Neural progenitor cell (in vitro differentiated cells): Measurements from ENCODE around the gene CEACAM16. TPM values are rescaled to one million over a fixed set of nuclear protein-coding genes. Genes with fewer than 3 reads are reported as not detected.
A peak's percentile ranks its signal among the peaks of the same experiment; 100 is the strongest.

Experiments
- DNase-seq: peaks from one replicate; pipeline ENCODE4 v3.0.0-alpha.2; 2016; ENCODE audit warnings: low spot score
- H2AFZ ChIP-seq: fragments of 200-600 bp; sonication (generic); replicated peaks from 2 replicates; pipeline ENCODE4 v1.6.1; 2016; ENCODE audit warnings: antibody characterized with exemption
- H3F3A ChIP-seq: fragments of 200-600 bp; sonication (generic); 2 replicates; pipeline ENCODE4 v1.6.1; 2016; ENCODE audit warnings: antibody characterized with exemption, low read depth
- H3K27ac ChIP-seq: fragments of 200-600 bp; sonication (generic); 2 replicates; pipeline ENCODE4 v1.5.1; 2016; ENCODE audit warnings: mild to moderate bottlenecking
- H3K27me3 ChIP-seq: fragments of 200-600 bp; sonication (generic); 2 replicates; pipeline ENCODE4 v1.6.1; 2016; ENCODE audit warnings: mild to moderate bottlenecking, moderate library complexity
- H3K36me3 ChIP-seq: fragments of 200-600 bp; sonication (generic); 2 replicates; pipeline ENCODE4 v1.5.1; 2016
- H3K4me1 ChIP-seq: fragments of 200-600 bp; sonication (generic); 2 replicates; pipeline ENCODE4 v1.6.1; 2016; ENCODE audit warnings: mixed run types
- H3K4me2 ChIP-seq: fragments of 200-600 bp; sonication (generic); 2 replicates; pipeline ENCODE4 v1.6.1; 2016
- H3K4me3 ChIP-seq: fragments of 200-600 bp; sonication (generic); 2 replicates; pipeline ENCODE4 v1.5.1; 2016
- H3K79me2 ChIP-seq: fragments of 200-600 bp; sonication (generic); 2 replicates; pipeline ENCODE4 v1.6.1; 2016; ENCODE audit warnings: low read depth
- H3K9ac ChIP-seq: fragments of 200-600 bp; sonication (generic); 2 replicates; pipeline ENCODE4 v1.6.1; 2016
- H3K9me3 ChIP-seq: fragments of 200-600 bp; sonication (generic); 2 replicates; pipeline ENCODE4 v1.5.1; 2016; ENCODE audit warnings: low read depth
- H4K20me1 ChIP-seq: fragments of 200-600 bp; sonication (generic); 2 replicates; pipeline ENCODE4 v1.6.1; 2016; ENCODE audit warnings: low read depth
- H3K27ac Mint-ChIP-seq: 3 replicates; pipeline ENCODE4 v1.8.0; 2021; ENCODE audit warnings: mixed read lengths
- H3K27me3 Mint-ChIP-seq: 2 replicates; pipeline ENCODE4 v1.8.0; 2022; ENCODE audit warnings: low read depth, mild to moderate bottlenecking, inconsistent platforms, moderate library complexity, mixed read lengths; ENCODE audit not compliant: insufficient read depth
- H3K36me3 Mint-ChIP-seq: 3 replicates; pipeline ENCODE4 v1.8.0; 2021; ENCODE audit warnings: mixed read lengths
- H3K4me1 Mint-ChIP-seq: 3 replicates; pipeline ENCODE4 v1.8.0; 2021; ENCODE audit warnings: mixed read lengths
- H3K4me3 Mint-ChIP-seq: 3 replicates; pipeline ENCODE4 v1.8.0; 2021; ENCODE audit warnings: mild to moderate bottlenecking, moderate library complexity, mixed read lengths
- H3K9me3 Mint-ChIP-seq: 3 replicates; pipeline ENCODE4 v1.8.0; 2020; ENCODE audit warnings: mixed read lengths
- EZH2 ChIP-seq: fragments of 200-600 bp; sonication (generic); IDR thresholded peaks from 2 replicates; pipeline ENCODE4 v1.6.1; 2017; ENCODE audit warnings: antibody characterized with exemption, mild to moderate bottlenecking, moderate library complexity
- EZH2phosphoT487 ChIP-seq: fragments of 200-600 bp; sonication (generic); IDR thresholded peaks from 2 replicates; pipeline ENCODE4 v1.6.1; 2017; ENCODE audit warnings: antibody characterized with exemption
- total RNA-seq: library from RNA; depleted of rRNA; stranded (reverse); fragments of >200 nt; gene quantifications from 2 replicates; pipeline ENCODE4 v1.2.3, GENCODE V29; 2015; ENCODE audit warnings: low replicate concordance
- TF ChIP-seq, protein P1 (sequence below): fragments of 200-600 bp; sonication (generic); IDR thresholded peaks from 2 replicates; pipeline ENCODE4 v1.5.1; 2017; ENCODE audit warnings: antibody characterized with exemption, mild to moderate bottlenecking

The CEACAM16 gene
- total RNA-seq, 1 donor from 2014 or later, result not detected

DNA sequence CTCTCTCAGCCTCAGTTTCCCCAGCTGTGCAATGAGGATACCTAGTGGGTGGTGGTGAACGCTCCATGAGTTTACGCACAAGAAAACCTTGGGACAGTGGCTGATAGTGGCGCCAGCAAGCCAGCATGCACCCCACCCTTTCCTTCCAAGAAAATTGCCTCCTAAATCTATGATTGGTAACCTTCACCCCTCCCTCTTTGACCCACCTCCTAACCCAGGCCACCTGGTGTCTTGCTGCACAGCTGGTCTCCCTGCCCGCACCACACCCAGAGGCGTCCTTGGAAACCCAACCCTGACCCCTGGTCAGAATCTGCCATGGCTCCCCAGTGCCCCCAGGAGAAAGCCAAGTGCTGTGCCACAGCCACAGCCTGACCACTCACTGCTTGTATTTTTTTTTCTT lies 26.7 kb downstream of the CEACAM16 start:
- Histone ChIP-seq H3K79me2 (no peaks in the 10 kb centered on the region), H3K36me3 (no peaks in the 10 kb centered on the region), H3K27ac (no peak overlapping the region), H3K27me3 (no peaks in the 10 kb centered on the region), H3K4me2 (no peak overlapping the region), H3K4me3 (no peak overlapping the region), H3K9me3 (no peaks in the 10 kb centered on the region), H2AFZ (no peak overlapping the region), H3K4me1 (no peaks in the 10 kb centered on the region), H3K9ac (no peak overlapping the region), H3F3A (no peaks in the 10 kb centered on the region), H4K20me1 (no peaks in the 10 kb centered on the region)
- Mint-ChIP-seq H3K4me3 (no peak overlapping the region), H3K4me1 (no peaks in the 10 kb centered on the region), H3K27me3 (peaks cover 6% of the 10 kb centered on the region), H3K9me3 (no peaks in the 10 kb centered on the region), H3K36me3 (no peaks in the 10 kb centered on the region), H3K27ac (no peak overlapping the region)
- TF ChIP-seq, protein P1, sequence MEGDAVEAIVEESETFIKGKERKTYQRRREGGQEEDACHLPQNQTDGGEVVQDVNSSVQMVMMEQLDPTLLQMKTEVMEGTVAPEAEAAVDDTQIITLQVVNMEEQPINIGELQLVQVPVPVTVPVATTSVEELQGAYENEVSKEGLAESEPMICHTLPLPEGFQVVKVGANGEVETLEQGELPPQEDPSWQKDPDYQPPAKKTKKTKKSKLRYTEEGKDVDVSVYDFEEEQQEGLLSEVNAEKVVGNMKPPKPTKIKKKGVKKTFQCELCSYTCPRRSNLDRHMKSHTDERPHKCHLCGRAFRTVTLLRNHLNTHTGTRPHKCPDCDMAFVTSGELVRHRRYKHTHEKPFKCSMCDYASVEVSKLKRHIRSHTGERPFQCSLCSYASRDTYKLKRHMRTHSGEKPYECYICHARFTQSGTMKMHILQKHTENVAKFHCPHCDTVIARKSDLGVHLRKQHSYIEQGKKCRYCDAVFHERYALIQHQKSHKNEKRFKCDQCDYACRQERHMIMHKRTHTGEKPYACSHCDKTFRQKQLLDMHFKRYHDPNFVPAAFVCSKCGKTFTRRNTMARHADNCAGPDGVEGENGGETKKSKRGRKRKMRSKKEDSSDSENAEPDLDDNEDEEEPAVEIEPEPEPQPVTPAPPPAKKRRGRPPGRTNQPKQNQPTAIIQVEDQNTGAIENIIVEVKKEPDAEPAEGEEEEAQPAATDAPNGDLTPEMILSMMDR, result no peak
- no peak for TF ChIP-seq EZH2phosphoT487
- no peak for TF ChIP-seq EZH2
- DNase-seq, result no peak

- Histone ChIP-seq H3K27me3 (no peaks in the 10 kb centered on the region), H2AFZ (no peak overlapping the region), H3K27ac (no peak overlapping the region), H3K9ac (no peak overlapping the region), H3K4me1 (no peaks in the 10 kb centered on the region), H3K9me3 (no peaks in the 10 kb centered on the region), H4K20me1 (no peaks in the 10 kb centered on the region), H3K4me3 (no peak overlapping the region), H3F3A (no peaks in the 10 kb centered on the region), H3K36me3 (no peaks in the 10 kb centered on the region), H3K4me2 (no peak overlapping the region), H3K79me2 (no peaks in the 10 kb centered on the region)
- no peak overlapping the region for H3K27ac Mint-ChIP-seq
- H3K9me3 Mint-ChIP-seq, result no peaks in the 10 kb centered on the region
- H3K36me3 Mint-ChIP-seq, result no peaks in the 10 kb centered on the region
- no peak overlapping the region for H3K4me3 Mint-ChIP-seq
- no peaks in the 10 kb centered on the region for H3K4me1 Mint-ChIP-seq
- TF ChIP-seq, protein P1, result no peak
- peaks cover 6% of the 10 kb centered on the region for H3K27me3 Mint-ChIP-seq
- DNase-seq, result no peak
Measured at GRCh38 chr19:44726465-44726864, 27.5 kb downstream of the CEACAM16 start.

DNA sequence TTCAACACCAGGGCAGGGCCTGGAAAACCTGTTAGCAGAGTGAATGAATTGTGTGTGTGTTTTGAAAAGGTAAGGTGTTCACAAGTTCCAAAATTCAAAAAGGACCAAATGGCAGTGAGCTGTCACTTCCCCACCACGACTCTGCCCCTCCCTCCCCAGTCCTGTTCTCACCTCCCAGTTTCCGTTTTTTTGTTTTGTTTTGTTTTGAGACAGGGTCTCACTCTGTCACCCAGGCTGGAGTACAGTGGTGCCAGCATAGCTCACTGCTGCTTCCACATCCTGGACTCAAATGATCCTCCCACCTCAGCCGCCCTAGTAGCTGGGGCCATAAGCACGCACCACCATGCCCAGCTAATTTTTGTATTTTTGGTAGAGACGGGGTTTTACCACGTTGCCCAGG lies 29.2 kb downstream of the CEACAM16 start:
- Histone ChIP-seq H3K4me2 (no peak overlapping the region), H3K27me3 (no peaks in the 10 kb centered on the region), H2AFZ (peak overlapping the region; percentile 26), H3K36me3 (no peaks in the 10 kb centered on the region), H3K4me1 (no peaks in the 10 kb centered on the region), H3K9me3 (no peaks in the 10 kb centered on the region), H3K4me3 (no peak overlapping the region), H4K20me1 (no peaks in the 10 kb centered on the region), H3K79me2 (no peaks in the 10 kb centered on the region), H3K27ac (no peak overlapping the region), H3F3A (no peaks in the 10 kb centered on the region), H3K9ac (no peak overlapping the region)
- no peak overlapping the region for H3K27ac Mint-ChIP-seq
- H3K9me3 Mint-ChIP-seq, result no peaks in the 10 kb centered on the region
- no peaks in the 10 kb centered on the region for H3K4me1 Mint-ChIP-seq
- H3K36me3 Mint-ChIP-seq, result no peaks in the 10 kb centered on the region
- H3K27me3 Mint-ChIP-seq, result peaks cover 14% of the 10 kb centered on the region
- no peak for TF ChIP-seq EZH2phosphoT487
- no peak for TF ChIP-seq EZH2
- TF ChIP-seq, protein P1, result no peak
- DNase-seq, result no peak
- H3K4me3 Mint-ChIP-seq, result no peak overlapping the region
